SH-SY5Y (cell line): ENCODE measurements around the gene GZF1.

Experiments used
- GATA2 ChIP-seq: IDR thresholded peaks from 2 replicates; pipeline ENCODE4 v1.6.1; 2011; ENCODE audit warnings: mild to moderate bottlenecking, low read depth, low read length
- GATA3 ChIP-seq: IDR thresholded peaks from 2 replicates; pipeline ENCODE4 v1.6.1; 2011; ENCODE audit warnings: low read depth, mild to moderate bottlenecking, low read length, moderate library complexity

DNA sequence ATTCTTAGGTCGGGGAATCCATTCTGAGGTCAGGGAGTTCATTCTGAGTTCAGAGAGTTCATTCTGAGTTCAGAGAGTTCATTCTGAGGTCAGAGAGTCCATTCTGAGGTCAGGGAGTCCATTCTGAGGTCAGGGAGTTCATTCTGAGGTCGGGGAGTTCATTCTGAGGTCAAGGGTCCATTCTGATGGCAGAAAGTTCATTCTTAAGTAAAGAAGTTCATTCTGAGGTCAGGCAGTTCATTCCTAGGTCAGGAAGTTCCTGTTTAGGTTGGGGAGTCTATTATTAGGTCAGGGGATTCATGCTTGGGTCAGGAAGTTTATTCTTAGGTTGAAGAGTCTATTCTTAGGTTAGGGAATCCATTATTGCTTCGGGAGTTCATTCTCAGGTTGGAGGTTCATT lies 27.9 kb upstream of the GZF1 start:
- TF ChIP-seq GATA2 (no peak), GATA3 (no peak)
